ENCODE data around the gene USB1. TPM values are rescaled to one million over a fixed set of nuclear protein-coding genes. Genes with fewer than 3 reads are reported as not detected.

USB1 gene
- total and polyA plus RNA-seq, 11 donors = 20.3 to 61.9 (median 34.4) TPM

DNA sequence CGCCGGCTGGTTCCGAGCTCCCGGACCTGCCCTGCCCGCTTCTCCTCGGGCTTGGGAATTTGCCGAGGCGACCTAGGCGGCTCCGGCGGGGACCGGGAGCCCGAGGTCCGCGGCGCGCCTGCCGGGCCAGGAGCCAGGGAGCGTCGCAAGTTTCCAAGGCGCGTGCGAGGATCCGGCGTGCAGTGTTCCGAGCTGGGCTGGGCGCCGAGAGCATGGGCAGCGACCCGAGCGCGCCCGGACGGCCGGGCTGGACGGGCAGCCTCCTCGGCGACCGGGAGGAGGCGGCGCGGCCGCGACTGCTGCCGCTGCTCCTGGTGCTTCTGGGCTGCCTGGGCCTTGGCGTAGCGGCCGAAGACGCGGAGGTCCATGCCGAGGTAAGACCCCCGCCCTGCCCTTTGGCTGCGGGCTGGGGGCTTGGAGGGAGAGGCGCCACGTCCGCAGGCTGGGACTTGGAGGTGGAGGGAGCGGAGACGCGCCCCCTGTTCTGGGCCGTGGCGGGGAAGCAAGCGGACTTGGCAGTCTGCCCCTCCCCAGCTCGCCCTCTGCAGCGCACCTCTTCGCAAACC lies 25.0 kb downstream of the USB1 start:
- Histone ChIP-seq H3K36me3 (peaks cover 0 to 3% (median 0%) of the 10 kb centered on the region in 9 donors), H3K27me3 (peaks cover 0 to 25% (median 0%) of the 10 kb centered on the region in 9 donors), H3K9me3 (no peaks in the 10 kb centered on the region), H3K27ac (peak overlapping the region; percentile 75 to 99 (median 95)), H3K4me3 (peak overlapping the region; percentile 60 to 96 (median 88)), H3K4me1 (peaks cover 21 to 92% (median 72%) of the 10 kb centered on the region in 12 donors)
- TF ChIP-seq CTCF (IDR thresholded peaks at IDR 0.05) (peak in 1 of 12 donors; percentile 10), POLR2A (IDR thresholded peaks at IDR 0.05) (no peak)
- intact Hi-C loops (cut with DNase I) = loop anchor here in 5 of 10 donors (5.0 to 10.0 kb wide), 7 partner anchors 56 to 459 kb away; partner anchors contain the start of gene CSNK2A2 (in 3 of the 5)
- WGBS, 4 donors = 0 to 5% (median 0%) methylated on average over 1 to 65 of the region's 65 CpGs
- DNase-seq (peak in 4 of 5 donors; percentile 62 to 77 (median 69)), ATAC-seq (peak in 2 of 4 donors; percentile 40 to 46)

GRCh38 chr16:58026705-58027160 lies 25.5 kb downstream of the USB1 start:
- no peaks in the 10 kb centered on the region for H3K9me3 ChIP-seq
- H3K4me1 ChIP-seq = peaks cover 21 to 92% (median 75%) of the 10 kb centered on the region in 12 donors
- TF ChIP-seq POLR2A (IDR thresholded peaks at IDR 0.05) (no peak), CTCF (IDR thresholded peaks at IDR 0.05) (no peak)
- H3K4me3 ChIP-seq = peak overlapping the region; percentile 60 to 96 (median 88)
- DNase-seq (peak in 1 of 5 donors; percentile 57), ATAC-seq (peak in 3 of 4 donors; percentile 0 to 4 (median 1))
- H3K27me3 ChIP-seq = peaks cover 0 to 25% (median 0%) of the 10 kb centered on the region in 9 donors
- intact Hi-C loops (cut with DNase I) = loop anchor here in 5 of 10 donors (5.0 to 10.0 kb wide), 7 partner anchors 56 to 458 kb away; partner anchors contain the start of gene CSNK2A2 (in 3 of the 5)
- peak overlapping the region; percentile 75 to 99 (median 95) for H3K27ac ChIP-seq
- H3K36me3 ChIP-seq = no peaks in the 10 kb centered on the region
- 0 to 3% (median 1%) methylated on average over 6 to 38 of the region's 38 CpGs for WGBS, 4 donors

DNA sequence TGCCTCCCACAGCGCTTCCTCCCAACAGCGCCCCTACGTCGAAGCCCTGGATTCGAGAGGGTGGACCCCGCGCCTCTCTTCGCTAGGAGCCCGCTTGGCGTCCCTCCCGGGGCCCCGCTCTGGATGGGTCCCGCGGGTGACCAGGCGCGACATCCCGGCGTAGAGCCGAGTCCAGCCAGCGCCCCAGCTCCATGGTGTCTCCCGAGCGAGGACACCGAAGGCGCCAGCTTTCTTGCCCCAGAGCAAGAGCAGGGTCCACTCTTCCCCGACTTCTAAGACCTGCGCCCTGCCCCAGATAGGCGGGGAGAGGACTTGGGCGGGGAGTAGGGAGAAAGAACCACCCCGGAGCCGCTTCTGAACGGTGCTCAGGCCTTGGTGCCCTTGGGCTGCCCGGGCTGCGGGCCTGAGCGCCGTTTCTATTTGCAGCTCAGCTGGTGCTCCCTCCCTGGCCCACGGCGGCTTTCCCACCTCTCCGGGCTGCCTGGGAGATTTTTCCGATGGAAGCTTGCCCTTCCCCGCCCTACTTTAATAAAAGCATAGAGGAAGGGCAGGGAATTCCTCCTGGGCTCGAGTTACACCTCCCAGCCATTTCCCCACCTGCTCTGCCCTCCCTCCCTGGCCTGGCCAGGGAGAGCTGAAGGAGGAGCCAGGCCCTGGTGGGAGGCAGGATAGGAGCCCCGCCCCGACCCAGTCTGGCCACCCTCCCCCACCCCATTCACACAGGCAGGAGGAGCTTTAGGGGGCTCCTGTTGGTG lies 26.1 kb downstream of the USB1 start:
- 0 to 6% (median 5%) methylated on average over 20 to 43 of the region's 43 CpGs for WGBS, 4 donors
- Histone ChIP-seq H3K36me3 (no peaks in the 10 kb centered on the region), H3K9me3 (no peaks in the 10 kb centered on the region), H3K4me3 (peak overlapping the region; percentile 60 to 96 (median 88)), H3K27ac (peak overlapping the region; percentile 75 to 99 (median 95)), H3K27me3 (peaks cover 0 to 25% (median 0%) of the 10 kb centered on the region in 9 donors), H3K4me1 (peaks cover 23 to 92% (median 76%) of the 10 kb centered on the region in 12 donors)
- DNase-seq = peak; percentile 69 to 86 (median 73)
- TF ChIP-seq CTCF (IDR thresholded peaks at IDR 0.05) (no peak), POLR2A (IDR thresholded peaks at IDR 0.05) (peak in 1 of 2 donors; percentile 40)
- intact Hi-C loops (cut with DNase I) = loop anchor here in 5 of 10 donors (5.0 to 10.0 kb wide), 7 partner anchors 55 to 457 kb away; partner anchors contain the start of gene CSNK2A2 (in 3 of the 5)
- peak; percentile 51 to 74 (median 61) for ATAC-seq

Measured in heart left ventricle (tissue), 16 donors.